Smooth muscle cell (in vitro differentiated cells): ENCODE results near the gene DIPK2A. TPM values are rescaled to one million over a fixed set of nuclear protein-coding genes. Genes with fewer than 3 reads are reported as not detected.

Experiments used
- DNase-seq: peaks from one replicate; lab custom pipeline; 2025; ENCODE audit not compliant: unreplicated experiment; lab: John Stamatoyannopoulos, UW
- H2AFZ ChIP-seq: fragments of 200-600 bp; sonication (generic); 2 replicates; pipeline ENCODE4 v1.6.0; 2016; ENCODE audit warnings: antibody characterized with exemption, low read depth, mild to moderate bottlenecking
- H3F3A ChIP-seq: fragments of 200-600 bp; sonication (generic); 2 replicates; pipeline ENCODE4 v1.6.0; 2017; ENCODE audit warnings: antibody characterized with exemption, low read depth
- H3K27ac ChIP-seq: fragments of 200-600 bp; sonication (generic); 2 replicates; pipeline ENCODE4 v1.5.1; 2016; ENCODE audit warnings: low read depth, mild to moderate bottlenecking
- H3K27me3 ChIP-seq: fragments of 200-600 bp; sonication (generic); 2 replicates; pipeline ENCODE4 v1.6.1; 2016; ENCODE audit warnings: low read depth, mild to moderate bottlenecking
- H3K36me3 ChIP-seq: fragments of 200-600 bp; sonication (generic); 2 replicates; pipeline ENCODE4 v1.5.1; 2016; ENCODE audit warnings: low read depth
- H3K4me1 ChIP-seq: fragments of 200-600 bp; sonication (generic); 2 replicates; pipeline ENCODE4 v1.5.1; 2016; ENCODE audit warnings: low read depth
- H3K4me2 ChIP-seq: fragments of 200-600 bp; sonication (generic); 2 replicates; pipeline ENCODE4 v1.6.0; 2016; ENCODE audit warnings: mild to moderate bottlenecking
- H3K4me3 ChIP-seq: fragments of 200-600 bp; sonication (generic); 2 replicates; pipeline ENCODE4 v1.5.1; 2016; ENCODE audit warnings: mild to moderate bottlenecking
- H3K79me2 ChIP-seq: fragments of 200-600 bp; sonication (generic); 2 replicates; pipeline ENCODE4 v1.6.0; 2016; ENCODE audit warnings: low read depth, mild to moderate bottlenecking
- H3K9ac ChIP-seq: fragments of 200-600 bp; sonication (generic); 2 replicates; pipeline ENCODE4 v1.6.0; 2016; ENCODE audit warnings: low read depth
- H3K9me3 ChIP-seq: fragments of 200-600 bp; sonication (generic); replicated peaks from 2 replicates; pipeline ENCODE4 v1.5.1; 2016; ENCODE audit warnings: low read depth
- H4K20me1 ChIP-seq: fragments of 200-600 bp; sonication (generic); 2 replicates; pipeline ENCODE4 v1.6.0; 2016; ENCODE audit warnings: low read depth
- WGBS: methylation state at CpG from one replicate; pipeline ENCODE4 v1.1.7; 2016; ENCODE audit warnings: low lambda C conversion rate; 5-methylcytosine and 5-hydroxymethylcytosine counted together
- polyA plus RNA-seq: library from polyadenylated mRNA; unstranded; fragments of >200 nt; fragmentation: Nextera tagmentation; extraction: Ambion mirVana; gene quantifications from 2 replicates; pipeline ENCODE4 v1.2.1, GENCODE V29; 2016
- total RNA-seq: library from RNA; depleted of rRNA; stranded (reverse); fragments of >200 nt; gene quantifications from 2 replicates; pipeline ENCODE4 v1.2.3, GENCODE V29; 2014
- TF ChIP-seq, protein P1 (sequence below): fragments of 200-600 bp; sonication (generic); IDR thresholded peaks from 2 replicates; pipeline ENCODE4 v1.5.1; 2017; ENCODE audit warnings: borderline replicate concordance, mild to moderate bottlenecking, antibody characterized with exemption; ENCODE audit not compliant: insufficient read depth, poor library complexity, severe bottlenecking

DIPK2A gene
- total and polyA plus RNA-seq, 2 experiments from 2014 or later: 67.8 to 133 TPM

DNA sequence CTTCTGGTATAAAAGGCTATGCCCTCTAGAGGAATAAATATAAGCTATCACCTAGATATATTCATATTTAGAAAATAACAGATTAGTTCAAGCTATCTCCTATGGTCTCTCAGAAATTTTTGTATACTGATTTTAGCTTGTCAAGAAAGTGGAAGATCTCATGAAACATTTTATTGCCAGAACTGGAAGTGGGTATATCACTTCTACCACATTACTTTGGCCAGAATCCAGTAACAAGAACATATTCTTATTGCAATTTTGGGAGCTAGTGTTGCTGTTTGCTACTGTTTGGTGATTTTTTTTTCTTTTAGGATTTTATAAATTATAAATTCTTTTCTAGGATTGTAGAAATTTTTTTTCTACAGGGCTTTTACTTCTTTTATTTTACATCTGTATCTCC lies 14.2 kb upstream of the DIPK2A start:
- TF ChIP-seq, protein P1, sequence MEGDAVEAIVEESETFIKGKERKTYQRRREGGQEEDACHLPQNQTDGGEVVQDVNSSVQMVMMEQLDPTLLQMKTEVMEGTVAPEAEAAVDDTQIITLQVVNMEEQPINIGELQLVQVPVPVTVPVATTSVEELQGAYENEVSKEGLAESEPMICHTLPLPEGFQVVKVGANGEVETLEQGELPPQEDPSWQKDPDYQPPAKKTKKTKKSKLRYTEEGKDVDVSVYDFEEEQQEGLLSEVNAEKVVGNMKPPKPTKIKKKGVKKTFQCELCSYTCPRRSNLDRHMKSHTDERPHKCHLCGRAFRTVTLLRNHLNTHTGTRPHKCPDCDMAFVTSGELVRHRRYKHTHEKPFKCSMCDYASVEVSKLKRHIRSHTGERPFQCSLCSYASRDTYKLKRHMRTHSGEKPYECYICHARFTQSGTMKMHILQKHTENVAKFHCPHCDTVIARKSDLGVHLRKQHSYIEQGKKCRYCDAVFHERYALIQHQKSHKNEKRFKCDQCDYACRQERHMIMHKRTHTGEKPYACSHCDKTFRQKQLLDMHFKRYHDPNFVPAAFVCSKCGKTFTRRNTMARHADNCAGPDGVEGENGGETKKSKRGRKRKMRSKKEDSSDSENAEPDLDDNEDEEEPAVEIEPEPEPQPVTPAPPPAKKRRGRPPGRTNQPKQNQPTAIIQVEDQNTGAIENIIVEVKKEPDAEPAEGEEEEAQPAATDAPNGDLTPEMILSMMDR: no peak
- peaks cover 6% of the 10 kb centered on the region for H3K9me3 ChIP-seq
- no peaks in the 10 kb centered on the region for H3K27me3 ChIP-seq
- no peak for DNase-seq
- H3K4me2 ChIP-seq: no peak overlapping the region
- no peaks in the 10 kb centered on the region for H4K20me1 ChIP-seq
- no peak overlapping the region for H3K27ac ChIP-seq
- H3F3A ChIP-seq: no peaks in the 10 kb centered on the region
- H3K36me3 ChIP-seq: peaks cover 7% of the 10 kb centered on the region
- H3K79me2 ChIP-seq: no peaks in the 10 kb centered on the region
- H3K9ac ChIP-seq: no peak overlapping the region
- H3K4me1 ChIP-seq: no peaks in the 10 kb centered on the region
- H3K4me3 ChIP-seq: no peak overlapping the region
- H2AFZ ChIP-seq: no peak overlapping the region

DNA sequence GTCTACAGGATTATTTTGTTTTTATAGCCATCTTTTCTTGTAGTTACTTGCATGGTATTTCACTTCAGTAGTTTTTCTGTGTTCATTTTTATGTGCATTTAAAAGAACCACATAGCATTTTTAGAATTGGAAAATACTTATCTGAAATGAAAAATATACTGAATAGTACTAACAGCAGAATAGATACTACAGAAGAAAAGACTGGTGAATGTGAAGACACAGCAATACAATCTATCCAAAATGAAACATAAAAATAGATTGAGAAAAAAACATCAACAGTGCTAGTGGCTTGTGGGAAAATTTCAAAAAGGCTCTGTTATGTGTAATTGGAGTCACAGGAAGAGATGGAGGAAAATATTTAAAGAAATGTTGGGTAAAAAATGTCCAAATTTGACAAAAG lies 12.7 kb upstream of the DIPK2A start:
- H3K27me3 ChIP-seq: no peaks in the 10 kb centered on the region
- no peaks in the 10 kb centered on the region for H3F3A ChIP-seq
- DNase-seq: no peak
- no peak overlapping the region for H3K4me3 ChIP-seq
- H2AFZ ChIP-seq: no peak overlapping the region
- no peaks in the 10 kb centered on the region for H3K4me1 ChIP-seq
- TF ChIP-seq, protein P1: no peak
- peaks cover 7% of the 10 kb centered on the region for H3K36me3 ChIP-seq
- H3K79me2 ChIP-seq: no peaks in the 10 kb centered on the region
- no peak overlapping the region for H3K9ac ChIP-seq
- H3K9me3 ChIP-seq: peaks cover 6% of the 10 kb centered on the region
- H3K27ac ChIP-seq: no peak overlapping the region
- no peaks in the 10 kb centered on the region for H4K20me1 ChIP-seq
- H3K4me2 ChIP-seq: no peak overlapping the region

DNA sequence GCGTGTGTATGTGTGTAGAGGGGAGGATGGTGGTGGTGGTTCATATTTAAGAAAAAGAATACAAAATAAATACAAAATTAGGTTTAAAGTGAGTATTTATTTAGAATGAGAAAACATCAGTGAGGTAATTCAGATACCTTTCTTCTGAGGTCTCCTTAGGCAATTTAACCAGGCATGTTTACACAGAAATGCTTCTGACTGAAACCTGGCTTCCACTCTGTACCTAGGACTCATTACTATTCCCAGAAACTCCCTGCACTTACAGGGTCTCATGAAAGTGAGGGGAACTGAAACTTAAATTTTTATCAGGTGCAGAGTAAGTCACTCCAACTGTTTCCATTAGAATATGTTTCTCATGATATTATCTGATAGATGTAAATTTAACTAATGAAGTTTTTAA lies 10.3 kb upstream of the DIPK2A start:
- peaks cover 7% of the 10 kb centered on the region for H3K36me3 ChIP-seq
- no peaks in the 10 kb centered on the region for H3F3A ChIP-seq
- no peaks in the 10 kb centered on the region for H3K4me1 ChIP-seq
- WGBS: 98% methylated on average over 1 of the region's 1 CpG
- no peaks in the 10 kb centered on the region for H3K27me3 ChIP-seq
- H3K4me2 ChIP-seq: no peak overlapping the region
- H3K9ac ChIP-seq: no peak overlapping the region
- TF ChIP-seq, protein P1: no peak
- H3K4me3 ChIP-seq: no peak overlapping the region
- H3K79me2 ChIP-seq: no peaks in the 10 kb centered on the region
- no peak overlapping the region for H3K27ac ChIP-seq
- DNase-seq: no peak
- no peak overlapping the region for H2AFZ ChIP-seq
- peaks cover 6% of the 10 kb centered on the region for H3K9me3 ChIP-seq
- no peaks in the 10 kb centered on the region for H4K20me1 ChIP-seq

DNA sequence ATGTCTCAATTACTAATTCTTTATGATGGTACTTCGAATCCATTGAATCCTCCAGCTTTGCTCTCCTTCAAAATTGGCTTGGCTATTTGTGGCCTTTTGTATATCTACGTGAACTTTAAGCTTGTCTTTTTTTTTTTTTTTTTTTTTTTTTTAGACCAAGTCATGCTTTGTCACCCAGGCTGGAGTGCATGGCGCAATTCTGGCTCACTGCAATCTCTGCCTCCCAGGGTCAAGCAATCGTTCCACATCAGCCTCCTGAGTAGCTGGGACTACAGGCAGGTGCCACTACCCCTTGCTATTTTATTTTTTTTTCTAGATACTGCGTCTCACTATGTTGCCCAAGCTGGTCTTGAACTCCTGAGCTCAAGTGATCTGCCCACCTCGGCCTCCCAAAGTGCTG lies 7.7 kb upstream of the DIPK2A start:
- H3K79me2 ChIP-seq: no peaks in the 10 kb centered on the region
- TF ChIP-seq, protein P1: no peak
- H3K9ac ChIP-seq: no peak overlapping the region
- DNase-seq: no peak
- H2AFZ ChIP-seq: no peak overlapping the region
- no peaks in the 10 kb centered on the region for H3K4me1 ChIP-seq
- H3K27me3 ChIP-seq: no peaks in the 10 kb centered on the region
- H3K9me3 ChIP-seq: peaks cover 6% of the 10 kb centered on the region
- H4K20me1 ChIP-seq: no peaks in the 10 kb centered on the region
- H3K36me3 ChIP-seq: peaks cover 6% of the 10 kb centered on the region
- 91% methylated on average over 6 of the region's 6 CpGs for WGBS
- H3K27ac ChIP-seq: no peak overlapping the region
- H3K4me2 ChIP-seq: no peak overlapping the region
- no peaks in the 10 kb centered on the region for H3F3A ChIP-seq
- no peak overlapping the region for H3K4me3 ChIP-seq
